H1 (cell line): ENCODE data around the gene FHIT.

Experiments used
- POLR2A ChIP-seq, 2 experiments: IDR thresholded peaks; 1 replicate in 1 of 2; 2 replicates in 1 of 2; pipeline ENCODE4 v1.6.1; 2011; ENCODE audit warnings: low read depth in 2 of 2, low read length in 2 of 2, mild to moderate bottlenecking in 2 of 2; ENCODE audit errors: control extremely low read depth in 1 of 2
- POLR2AphosphoS5 ChIP-seq: IDR thresholded peaks from 2 replicates; pipeline ENCODE4 v1.6.1; 2011; ENCODE audit warnings: low read depth, low read length
- RFX5 ChIP-seq: IDR thresholded peaks from 2 replicates; pipeline ENCODE4 v1.6.1; 2011; ENCODE audit warnings: low read depth, low read length, improper control_type of control experiment, borderline replicate concordance
- RNF2 ChIP-seq: fragments of 200-900, 300-1000 bp; sonication (generic); IDR thresholded peaks from 2 replicates; pipeline ENCODE4 v1.7.1; 2016; ENCODE audit warnings: borderline replicate concordance, low read depth, mild to moderate bottlenecking, antibody characterized with exemption, low read length; ENCODE audit not compliant: poor library complexity, severe bottlenecking; ENCODE audit errors: missing control alignments
- SIX5 ChIP-seq: IDR thresholded peaks from 2 replicates; pipeline ENCODE4 v1.6.1; 2011; ENCODE audit warnings: mild to moderate bottlenecking, low read depth, low read length
- TF ChIP-seq, protein P1 (sequence below): IDR thresholded peaks from 2 replicates; pipeline ENCODE4 v1.6.1; 2012; ENCODE audit warnings: inconsistent platforms
- TF ChIP-seq, protein P2 (sequence below), 3 experiments: IDR thresholded peaks; 1 replicate in 2 of 3; 2 replicates in 1 of 3; pipeline versions ENCODE4 v1.5.1 to v1.6.1; 2011; ENCODE audit warnings: low read length in 3 of 3, mild to moderate bottlenecking in 3 of 3, inconsistent platforms in 2 of 3, low read depth in 1 of 3, moderate library complexity in 1 of 3; ENCODE audit not compliant: insufficient read depth in 1 of 3; ENCODE audit errors: control extremely low read depth in 1 of 3

GRCh38 chr3:60956729-60957128 is 294.5 kb downstream of the FHIT start:
- TF ChIP-seq, protein P1, sequence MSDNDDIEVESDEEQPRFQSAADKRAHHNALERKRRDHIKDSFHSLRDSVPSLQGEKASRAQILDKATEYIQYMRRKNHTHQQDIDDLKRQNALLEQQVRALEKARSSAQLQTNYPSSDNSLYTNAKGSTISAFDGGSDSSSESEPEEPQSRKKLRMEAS, result no peak
- no peak for TF ChIP-seq POLR2A (IDR thresholded peaks at IDR 0.05; ENCODE audit: control extremely low read depth in 1 of 2, low read depth in 2 of 2, low read length in 2 of 2)
- TF ChIP-seq RFX5, result no peak
- TF ChIP-seq SIX5, result no peak
- no peak for TF ChIP-seq POLR2AphosphoS5
- TF ChIP-seq, protein P2, sequence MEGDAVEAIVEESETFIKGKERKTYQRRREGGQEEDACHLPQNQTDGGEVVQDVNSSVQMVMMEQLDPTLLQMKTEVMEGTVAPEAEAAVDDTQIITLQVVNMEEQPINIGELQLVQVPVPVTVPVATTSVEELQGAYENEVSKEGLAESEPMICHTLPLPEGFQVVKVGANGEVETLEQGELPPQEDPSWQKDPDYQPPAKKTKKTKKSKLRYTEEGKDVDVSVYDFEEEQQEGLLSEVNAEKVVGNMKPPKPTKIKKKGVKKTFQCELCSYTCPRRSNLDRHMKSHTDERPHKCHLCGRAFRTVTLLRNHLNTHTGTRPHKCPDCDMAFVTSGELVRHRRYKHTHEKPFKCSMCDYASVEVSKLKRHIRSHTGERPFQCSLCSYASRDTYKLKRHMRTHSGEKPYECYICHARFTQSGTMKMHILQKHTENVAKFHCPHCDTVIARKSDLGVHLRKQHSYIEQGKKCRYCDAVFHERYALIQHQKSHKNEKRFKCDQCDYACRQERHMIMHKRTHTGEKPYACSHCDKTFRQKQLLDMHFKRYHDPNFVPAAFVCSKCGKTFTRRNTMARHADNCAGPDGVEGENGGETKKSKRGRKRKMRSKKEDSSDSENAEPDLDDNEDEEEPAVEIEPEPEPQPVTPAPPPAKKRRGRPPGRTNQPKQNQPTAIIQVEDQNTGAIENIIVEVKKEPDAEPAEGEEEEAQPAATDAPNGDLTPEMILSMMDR (IDR thresholded peaks at IDR 0.05; ENCODE audit: control extremely low read depth in 1 of 3, insufficient read depth in 1 of 3, low read depth in 1 of 3, low read length in 3 of 3), result no peak
- no peak for TF ChIP-seq RNF2
